DOHH2 (cell line): ENCODE results near the gene CMC1.

Experiments used
- CTCF ChIP-seq: fragments of 200-600 bp; sonication (generic); IDR thresholded peaks from one replicate; pipeline ENCODE4 v1.5.1; 2014; ENCODE audit warnings: antibody characterized with exemption, mild to moderate bottlenecking, low read depth, low read length; ENCODE audit not compliant: poor library complexity, severe bottlenecking
- EZH2phosphoT487 ChIP-seq: fragments of 200-600 bp; sonication (generic); IDR thresholded peaks from 2 replicates; pipeline ENCODE4 v1.6.1; 2017; ENCODE audit warnings: borderline replicate concordance, mild to moderate bottlenecking, antibody characterized with exemption, low read length, moderate library complexity, mixed read lengths

- TF ChIP-seq EZH2phosphoT487 (no peak), CTCF (peak; percentile 58)
Observed at GRCh38 chr3:28348629-28349468, 107.4 kb downstream of the CMC1 start, which contains the start of the genes AZI2 and ZCWPW2.
